Activated CD4-positive, CD25-positive, alpha-beta regulatory T cell treated with anti-CD3 and anti-CD28 coated beads, Interleukin-2, amount 50 U/mL, for 24 hours (primary cell): ENCODE data around the gene LTBR.

Experiments used
- ATAC-seq, 2 donors: fragments of 150-1000 bp; cut with Tn5 transposase; one replicate each; pipeline ENCODE4 v1.10.0; 2021; ENCODE audit warnings: mild to moderate bottlenecking in 1 of 2, moderate library complexity in 1 of 2

Gene LTBR

DNA sequence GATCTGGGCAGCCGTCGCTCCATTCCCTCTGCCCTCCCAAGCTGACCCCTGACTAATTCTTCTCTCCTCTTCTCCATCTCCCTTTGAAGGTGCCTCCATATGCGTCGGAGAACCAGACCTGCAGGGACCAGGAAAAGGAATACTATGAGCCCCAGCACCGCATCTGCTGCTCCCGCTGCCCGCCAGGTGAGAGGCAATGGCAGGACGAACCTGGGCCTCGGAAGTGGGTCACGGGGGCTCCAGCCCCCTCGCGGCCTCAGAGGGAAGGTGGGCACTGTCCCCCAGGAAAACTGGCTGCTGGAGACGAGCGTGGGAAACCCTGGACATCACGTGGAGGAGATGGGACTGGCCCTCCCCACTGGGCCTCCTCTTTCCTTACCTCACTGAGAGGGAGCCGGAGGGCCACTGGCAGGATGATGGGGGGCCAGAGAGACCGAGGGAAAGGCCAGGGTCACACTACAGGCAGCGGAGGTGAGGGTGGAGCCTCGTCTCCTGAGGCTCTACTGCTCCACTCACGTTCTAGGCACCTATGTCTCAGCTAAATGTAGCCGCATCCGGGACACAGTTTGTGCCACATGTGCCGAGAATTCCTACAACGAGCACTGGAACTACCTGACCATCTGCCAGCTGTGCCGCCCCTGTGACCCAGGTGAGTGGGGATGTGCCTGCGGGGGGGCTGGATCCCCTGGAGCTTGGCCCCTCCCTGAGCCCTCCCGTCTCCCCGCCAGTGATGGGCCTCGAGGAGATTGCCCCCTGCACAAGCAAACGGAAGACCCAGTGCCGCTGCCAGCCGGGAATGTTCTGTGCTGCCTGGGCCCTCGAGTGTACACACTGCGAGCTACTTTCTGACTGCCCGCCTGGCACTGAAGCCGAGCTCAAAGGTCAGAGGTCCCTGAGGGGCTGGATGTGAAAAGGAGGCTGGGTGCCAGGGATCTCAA is 806 bp downstream of the LTBR start:
- ATAC-seq = no peak

DNA sequence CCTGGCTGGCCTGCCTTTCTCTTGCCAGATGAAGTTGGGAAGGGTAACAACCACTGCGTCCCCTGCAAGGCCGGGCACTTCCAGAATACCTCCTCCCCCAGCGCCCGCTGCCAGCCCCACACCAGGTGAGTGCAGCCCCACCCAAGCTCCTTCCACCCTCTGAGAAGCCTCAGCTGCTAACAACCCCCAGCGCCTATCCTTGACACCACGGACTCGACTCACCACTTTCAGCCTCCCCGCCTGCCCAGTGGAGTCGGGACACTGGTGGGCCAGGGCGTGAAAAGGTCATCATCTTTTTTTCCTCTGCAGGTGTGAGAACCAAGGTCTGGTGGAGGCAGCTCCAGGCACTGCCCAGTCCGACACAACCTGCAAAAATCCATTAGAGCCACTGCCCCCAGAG is 2.1 kb downstream of the LTBR start:
- ATAC-seq = no peak

DNA sequence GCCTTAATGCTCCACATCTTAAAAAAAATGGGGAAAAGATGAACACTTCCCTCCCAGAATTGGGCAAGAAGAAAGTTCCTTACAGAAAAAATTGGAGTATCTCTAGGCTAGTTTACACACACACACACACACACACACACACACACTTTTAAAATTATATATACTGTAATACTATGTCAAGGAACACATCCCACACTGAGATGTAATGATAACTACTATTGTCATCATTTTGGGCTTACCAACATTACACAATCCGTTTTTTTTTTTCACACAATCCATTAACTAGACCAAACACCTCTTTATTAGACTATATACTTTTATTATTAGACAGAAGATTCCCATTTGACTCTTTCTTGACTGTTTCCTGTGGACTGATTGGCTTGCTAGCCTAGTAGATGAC is 2.5 kb downstream of the LTBR start:
- ATAC-seq = no peak

DNA sequence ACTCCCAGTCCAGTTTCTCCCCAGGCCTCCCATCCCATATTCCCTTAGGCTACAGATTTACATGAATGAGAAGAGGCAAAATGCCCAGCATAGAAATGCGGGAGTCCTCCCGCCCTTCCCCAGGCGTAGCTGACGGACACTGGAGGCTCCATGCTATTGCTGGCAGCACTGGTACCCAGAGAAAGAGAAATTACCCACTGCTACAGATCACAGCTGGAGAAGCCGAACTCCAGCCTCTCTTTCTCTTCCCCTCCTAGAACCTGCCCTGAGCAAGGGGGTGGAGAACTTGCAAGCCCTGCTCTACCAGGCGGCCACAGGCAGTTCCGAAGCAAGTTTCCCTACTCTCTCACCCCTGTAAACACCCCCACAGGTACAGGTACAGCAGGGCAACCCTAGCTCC is 3.6 kb downstream of the LTBR start:
- ATAC-seq = no peak

DNA sequence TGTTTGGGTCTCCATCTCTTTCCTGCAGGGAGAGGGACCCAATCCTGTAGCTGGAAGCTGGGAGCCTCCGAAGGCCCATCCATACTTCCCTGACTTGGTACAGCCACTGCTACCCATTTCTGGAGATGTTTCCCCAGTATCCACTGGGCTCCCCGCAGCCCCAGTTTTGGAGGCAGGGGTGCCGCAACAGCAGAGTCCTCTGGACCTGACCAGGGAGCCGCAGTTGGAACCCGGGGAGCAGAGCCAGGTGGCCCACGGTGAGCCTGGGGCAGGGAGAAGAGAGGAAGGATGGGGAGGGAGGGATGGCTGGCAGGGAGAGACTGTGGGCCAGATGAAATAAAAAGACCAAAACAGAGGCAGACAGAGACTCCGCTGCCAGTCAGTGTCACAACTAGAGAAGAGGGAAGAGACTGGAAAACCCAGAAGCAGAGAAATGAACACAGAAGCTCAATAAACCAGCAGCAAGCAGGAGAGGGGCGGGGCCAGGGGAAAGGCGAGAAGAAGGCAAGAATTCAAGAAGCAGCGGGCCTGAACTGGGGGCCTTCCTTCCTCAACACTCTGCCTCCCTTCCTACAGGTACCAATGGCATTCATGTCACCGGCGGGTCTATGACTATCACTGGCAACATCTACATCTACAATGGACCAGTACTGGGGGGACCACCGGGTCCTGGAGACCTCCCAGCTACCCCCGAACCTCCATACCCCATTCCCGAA is 6.3 kb downstream of the LTBR start:
- no peak for ATAC-seq

DNA sequence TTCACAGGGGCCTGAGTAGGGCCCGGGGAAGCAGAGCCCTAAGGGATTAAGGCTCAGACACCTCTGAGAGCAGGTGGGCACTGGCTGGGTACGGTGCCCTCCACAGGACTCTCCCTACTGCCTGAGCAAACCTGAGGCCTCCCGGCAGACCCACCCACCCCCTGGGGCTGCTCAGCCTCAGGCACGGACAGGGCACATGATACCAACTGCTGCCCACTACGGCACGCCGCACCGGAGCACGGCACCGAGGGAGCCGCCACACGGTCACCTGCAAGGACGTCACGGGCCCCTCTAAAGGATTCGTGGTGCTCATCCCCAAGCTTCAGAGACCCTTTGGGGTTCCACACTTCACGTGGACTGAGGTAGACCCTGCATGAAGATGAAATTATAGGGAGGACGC is 7.1 kb downstream of the LTBR start:
- no peak for ATAC-seq

DNA sequence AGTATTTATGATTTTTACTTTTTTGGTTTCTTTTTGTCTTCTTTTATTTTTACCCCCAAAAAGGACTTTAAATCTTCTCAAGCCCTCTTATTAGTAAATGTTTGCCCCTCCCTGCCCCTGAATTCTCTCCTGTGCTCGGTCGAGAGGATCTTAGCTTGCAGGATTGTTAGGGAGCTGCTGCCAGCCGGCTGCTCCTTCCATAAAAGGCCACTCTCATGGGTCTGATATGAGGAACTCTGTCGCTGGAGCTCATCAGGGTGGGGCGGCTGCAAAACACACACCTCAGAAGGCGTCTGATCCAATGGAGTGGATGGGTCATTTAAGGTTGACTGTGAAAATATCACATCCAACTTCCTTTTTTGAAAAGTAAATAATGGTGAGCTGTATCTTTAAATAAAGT is 8.5 kb downstream of the LTBR start:
- ATAC-seq = no peak

DNA sequence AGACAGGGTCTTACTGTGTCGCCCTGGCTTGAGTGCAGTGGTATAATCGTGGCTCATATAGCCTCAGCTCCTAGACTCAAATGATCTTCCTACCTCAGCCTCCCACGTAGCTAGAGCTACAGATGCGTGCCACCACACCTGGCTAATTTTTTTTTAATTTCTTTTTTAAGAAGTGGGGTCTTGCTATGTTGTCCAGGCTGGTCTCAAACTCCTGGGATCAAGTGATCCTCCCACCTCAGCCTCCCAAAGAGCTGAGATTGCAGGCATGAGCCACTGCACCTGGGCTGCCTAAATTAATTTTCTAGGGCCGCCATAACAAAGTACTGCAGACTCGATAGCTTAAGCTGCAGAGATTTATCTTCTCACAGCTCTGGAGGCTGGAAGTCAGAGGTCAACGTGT is 9.1 kb downstream of the LTBR start:
- ATAC-seq = no peak

DNA sequence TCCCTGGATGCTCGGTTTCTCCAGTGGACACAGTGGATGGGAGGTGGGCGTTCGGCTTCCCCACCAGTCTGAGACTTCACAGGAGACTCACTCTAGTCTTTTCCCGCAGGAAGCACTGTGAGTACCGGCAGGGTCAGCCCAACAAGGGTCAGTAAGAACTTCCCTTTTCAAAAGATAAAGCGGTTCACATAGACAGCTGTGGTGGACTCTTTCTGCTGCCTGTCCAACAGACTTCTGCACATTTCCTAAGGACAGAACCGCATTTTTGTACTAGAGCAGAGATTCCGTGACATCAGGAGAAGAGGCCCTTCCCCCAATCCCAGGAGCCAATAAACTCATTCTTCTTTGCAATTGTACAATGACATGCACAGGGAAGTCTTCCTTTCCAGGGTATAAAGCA is 10.4 kb downstream of the LTBR start:
- ATAC-seq = no peak

DNA sequence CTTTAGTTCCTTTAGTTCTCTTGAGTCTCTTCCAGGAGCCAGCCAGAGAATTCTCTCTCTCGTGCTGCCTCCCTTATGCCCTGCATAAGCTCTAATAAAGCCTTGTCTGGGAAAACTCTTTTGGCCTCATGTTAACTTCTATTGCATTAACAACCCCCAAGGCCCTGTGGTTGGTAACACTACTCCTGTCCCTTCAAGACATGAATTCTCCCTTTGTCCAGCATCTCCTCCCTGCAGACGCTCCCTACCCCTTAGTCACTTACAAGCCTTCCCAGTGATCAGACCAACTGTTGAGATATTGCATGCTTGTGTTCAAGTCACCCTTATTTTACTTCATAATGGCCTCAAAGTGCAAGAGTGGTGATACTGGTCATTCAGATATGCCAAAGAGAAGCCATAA is 12.1 kb downstream of the LTBR start:
- no peak for ATAC-seq

DNA sequence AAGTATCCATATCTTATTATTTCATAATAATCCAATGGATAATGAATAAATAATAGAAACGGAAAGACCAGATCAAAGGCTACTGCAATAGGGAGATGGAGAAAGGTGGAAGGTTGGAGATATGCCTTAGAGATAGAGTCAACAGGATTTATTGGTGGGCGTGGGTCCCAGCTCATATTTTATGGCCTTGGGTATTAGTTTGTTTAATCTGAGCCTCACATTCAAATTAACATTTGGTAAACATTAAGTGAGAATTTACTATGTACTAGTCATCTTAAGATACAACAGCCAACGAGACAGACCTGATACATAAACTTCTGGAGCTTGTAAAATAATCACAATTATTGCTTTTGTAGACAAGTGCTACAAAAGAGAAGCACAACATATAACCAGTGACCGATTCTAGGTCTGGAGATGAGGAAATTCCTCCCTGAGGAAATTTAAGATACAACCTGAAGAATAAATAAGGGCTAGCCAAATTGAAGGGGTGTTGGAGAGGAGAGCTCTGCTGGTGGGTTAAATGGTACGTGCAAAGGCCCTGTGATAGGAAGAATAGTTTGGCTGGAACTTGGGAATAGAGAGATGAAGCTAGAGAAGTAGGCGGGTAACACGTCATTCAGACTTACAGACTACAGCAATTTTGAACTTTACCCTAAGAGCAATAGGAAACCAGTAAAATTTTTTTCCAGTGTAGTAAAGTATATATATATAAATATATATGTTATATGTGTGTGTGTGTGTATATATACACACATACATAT is 16.1 kb downstream of the LTBR start:
- ATAC-seq = no peak

DNA sequence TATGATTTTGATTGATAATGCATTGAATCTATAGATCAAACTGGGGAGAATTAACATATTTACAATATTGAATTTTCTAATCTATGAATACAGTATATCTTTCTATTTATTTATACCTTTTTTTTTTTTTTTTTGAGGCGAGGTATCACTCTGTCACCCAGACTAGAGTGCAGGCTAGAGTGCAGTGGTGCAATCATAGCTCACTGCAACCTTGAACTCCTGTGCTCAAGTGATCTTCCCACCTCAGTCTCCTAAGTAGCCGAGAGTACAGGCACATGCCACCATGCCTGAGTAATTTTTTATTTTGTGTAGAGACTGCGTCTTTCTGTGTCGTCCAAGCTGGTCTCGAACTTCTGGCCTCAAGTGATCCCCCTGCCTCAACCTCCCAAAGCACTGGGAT is 20.4 kb downstream of the LTBR start:
- no peak for ATAC-seq

DNA sequence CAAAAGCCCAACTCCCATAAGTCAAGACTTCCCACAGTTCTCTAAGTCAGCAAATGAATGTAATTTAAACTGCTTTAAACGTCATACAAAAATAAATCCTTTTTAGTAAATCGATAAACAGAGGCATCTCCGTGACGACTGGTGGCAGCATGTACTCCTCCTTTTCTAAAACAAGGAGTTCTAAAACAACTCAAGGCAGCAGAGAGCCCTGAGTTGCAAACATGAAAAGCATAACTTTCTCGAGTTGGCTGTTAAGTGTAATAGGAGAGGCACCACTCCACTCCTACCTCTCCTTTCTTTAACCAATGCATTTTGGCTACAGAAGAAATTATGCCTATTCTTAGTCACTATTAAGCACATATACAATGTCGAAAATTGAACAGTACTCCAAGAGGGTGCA is 22.0 kb downstream of the LTBR start:
- no peak for ATAC-seq

DNA sequence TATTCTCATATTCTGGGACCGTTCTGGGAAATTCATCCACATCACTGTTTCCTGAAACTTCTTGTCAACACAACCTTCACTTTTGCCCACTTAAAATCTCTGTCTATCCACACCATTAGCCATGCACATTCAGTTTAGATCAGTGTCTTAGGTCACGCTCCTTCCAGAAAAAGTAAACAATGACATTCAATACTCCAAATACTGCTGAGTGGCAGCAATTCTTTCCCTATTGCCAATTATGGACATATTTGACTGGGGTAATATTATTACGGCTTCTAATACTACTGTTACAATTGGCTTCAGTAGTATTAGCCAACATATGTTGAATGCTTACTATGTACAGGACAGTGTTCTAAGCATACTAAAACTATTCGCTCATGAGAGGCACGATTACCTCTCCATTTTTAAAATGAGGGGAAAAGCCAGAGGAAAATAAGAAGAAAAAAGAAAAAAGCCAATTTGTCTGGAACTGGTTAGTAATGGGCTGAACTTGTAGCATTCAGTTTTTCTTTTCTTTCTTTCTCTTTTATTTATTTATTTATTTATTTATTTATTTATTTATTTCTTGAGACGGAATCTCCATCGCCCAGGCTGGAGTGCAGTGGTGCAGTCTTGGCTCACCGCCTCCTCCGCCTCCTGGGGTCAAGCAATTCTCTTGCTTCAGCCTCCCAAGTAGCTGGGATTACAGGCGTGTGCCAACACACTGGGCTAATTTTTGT is 23.4 kb downstream of the LTBR start:
- no peak for ATAC-seq

DNA sequence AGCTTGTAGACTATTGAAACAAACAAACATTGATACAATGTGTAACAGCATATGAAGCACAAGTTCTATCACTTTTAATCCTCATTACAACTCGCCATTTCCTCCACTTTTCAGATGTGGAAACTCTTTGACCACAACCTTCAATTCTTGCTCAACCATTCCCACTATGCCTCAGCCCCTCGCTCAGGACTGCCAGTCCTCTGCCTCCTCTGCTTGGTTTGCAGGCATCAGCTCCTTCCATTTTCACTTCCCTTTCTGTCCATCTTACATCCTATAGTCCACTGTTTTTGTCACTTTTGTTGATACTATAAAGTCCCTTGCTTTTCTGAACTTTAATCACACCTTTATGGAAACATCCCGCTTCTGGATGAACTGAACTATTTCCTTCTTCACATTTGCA is 32.6 kb downstream of the LTBR start:
- ATAC-seq = no peak

DNA sequence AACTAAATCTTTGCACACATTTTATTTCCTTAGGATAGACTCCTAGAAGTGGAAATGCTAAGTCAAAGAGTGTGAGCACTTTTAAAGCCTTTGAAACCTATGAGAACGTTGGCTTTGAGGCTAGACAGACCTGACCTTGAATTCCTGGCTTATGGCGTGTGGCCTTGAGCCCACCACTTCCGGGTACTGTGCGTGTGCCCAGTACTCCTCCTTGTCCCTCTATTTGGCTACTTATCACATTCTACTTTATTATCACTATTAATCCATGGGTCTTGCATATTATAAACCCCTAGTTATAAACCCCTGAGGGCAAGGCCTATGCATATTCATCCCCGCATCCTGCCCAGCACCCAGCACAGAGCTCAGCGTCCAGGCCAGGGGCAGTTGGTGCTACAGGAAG is 34.8 kb downstream of the LTBR start:
- ATAC-seq = no peak

DNA sequence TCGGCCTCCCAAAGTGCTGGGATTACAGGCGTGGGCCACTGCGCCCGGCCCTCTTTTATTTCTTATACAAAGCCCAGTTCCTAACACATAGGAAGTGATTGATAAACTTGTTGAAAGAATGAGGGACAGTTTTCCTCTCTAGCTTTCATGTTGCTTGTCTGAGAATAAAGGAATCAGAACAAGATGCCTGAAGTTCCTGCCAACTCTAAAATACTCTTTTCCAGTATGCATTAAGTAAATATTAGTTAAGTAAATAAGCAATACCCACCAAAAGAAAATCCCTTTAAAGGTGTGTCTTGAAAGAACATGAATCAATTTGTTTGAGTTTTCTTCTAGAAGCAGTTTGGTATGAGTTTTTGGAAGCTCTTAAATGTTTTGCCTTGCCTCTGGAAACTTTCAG is 36.4 kb downstream of the LTBR start:
- no peak for ATAC-seq

DNA sequence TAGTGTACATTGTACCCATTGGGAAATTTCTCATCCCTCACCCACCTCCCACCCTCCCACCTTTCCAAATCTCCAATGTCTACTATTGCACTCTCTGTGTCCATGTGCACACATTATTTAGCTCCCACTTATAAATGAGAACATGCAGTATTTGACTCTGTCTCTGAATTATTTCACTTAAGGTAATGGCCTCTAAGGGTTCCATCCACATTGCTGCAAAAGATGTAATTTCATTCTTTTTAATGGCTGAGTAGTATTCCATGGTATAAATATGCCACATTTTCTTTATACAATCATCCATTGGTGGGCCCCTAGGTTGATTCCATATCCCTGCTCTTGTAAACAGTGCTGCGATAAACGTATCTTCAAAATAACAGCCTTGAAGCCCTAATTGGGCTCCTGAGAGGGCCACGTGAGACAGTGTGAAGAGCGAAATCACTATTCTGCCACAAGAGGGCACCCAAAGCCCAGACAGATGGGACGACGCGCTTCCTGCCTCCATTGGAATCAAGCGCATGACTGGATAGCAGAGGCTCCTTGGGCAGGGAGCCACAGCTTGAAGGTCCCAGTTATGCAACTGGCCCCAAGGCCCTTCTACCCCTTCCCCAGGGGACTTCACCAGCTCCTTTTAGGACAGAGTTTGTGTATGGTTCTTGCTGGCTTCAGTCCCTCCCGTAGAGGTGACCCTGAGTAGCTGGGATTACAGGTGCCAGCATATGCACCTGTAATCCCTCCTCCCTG is 39.5 kb downstream of the LTBR start:
- ATAC-seq = peak; percentile 55

DNA sequence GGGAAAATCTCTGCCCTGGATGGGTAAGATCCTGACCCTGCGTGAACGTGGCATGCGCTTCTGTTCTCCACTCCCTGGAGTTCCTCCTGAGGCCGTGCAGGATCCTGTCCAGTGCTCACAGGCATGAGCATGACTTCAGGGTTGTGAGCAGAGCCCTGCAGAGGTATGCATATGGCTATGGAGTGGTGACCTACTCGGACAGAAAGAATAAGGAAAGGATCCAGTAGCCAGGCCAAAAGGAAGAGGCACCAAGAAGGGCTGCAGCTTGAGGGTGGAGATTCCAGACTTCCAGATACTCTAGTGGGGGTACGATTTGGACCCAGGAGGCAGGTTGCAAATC is 40.0 kb downstream of the LTBR start:
- no peak for ATAC-seq

DNA sequence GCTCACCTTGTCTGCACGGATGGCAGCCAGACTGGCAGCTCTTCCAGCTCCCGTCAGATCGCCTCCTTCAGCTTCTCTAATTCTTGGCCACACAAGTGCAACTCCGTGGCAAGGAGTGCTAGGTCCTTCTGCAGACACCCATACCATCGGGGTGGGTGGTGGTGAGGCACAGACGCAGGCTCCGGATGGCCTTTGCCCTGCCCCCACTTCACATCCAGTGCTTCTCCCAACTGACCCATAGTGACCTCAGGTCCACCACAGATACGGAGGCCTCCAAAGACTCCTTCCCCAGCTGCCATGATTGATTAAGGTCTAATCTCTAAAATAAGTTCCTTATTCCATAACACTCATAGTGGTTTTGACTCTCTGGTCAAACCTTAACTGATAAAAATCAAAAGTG is 40.9 kb downstream of the LTBR start:
- no peak for ATAC-seq

DNA sequence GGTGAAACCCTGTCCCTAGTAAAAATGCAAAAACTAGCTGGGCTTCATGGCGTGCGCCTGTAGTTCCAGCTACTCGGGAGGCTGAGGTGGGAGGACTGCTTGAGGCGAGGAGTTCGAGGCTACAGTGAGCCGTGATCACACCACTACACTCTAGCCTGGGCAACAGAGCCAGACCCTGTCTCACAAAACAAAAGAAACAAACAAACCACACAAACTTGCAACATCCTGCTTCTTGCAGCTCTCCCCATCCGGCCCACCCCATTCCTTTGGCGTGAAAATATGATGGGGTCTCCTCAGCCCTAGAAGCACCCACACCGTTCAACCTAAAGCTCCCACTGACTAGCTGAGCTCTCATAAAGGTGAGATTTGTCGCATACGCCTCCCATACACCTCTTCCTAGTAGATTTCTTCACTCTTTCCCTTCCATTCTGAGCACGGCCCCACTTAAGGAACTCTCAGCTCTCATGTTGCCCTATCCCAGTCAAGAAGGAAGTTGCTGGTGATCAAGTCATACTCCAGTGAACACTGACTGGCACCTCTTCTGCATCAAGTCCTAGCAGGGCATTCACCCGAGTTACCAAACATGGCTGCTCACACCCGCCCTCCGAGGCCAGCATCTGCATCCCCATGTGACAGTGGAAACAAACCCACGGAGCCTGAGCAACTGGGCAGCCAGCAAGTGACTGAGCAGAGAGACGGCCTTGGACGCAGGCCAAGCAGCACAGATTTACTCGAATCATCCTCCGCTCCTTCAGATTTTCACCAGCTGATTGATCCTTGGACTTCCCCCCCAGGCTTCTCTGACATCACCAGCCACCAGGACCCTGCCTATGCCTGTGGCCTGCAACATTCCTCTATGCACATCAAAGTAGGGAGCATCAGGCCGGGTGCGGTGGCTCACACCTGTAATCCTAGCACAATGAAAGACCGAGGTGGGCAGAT is 41.9 kb downstream of the LTBR start:
- ATAC-seq = no peak
